ENCODE data around the gene TUBB3. TPM values are rescaled to one million over a fixed set of nuclear protein-coding genes. Genes with fewer than 3 reads are reported as not detected.
"Not testable (repeated sequence)": the region's sequence is repeated elsewhere in the genome, so short reads cannot be mapped to it uniquely, and the experiment has no call there.

The TUBB3 gene
- total RNA-seq, 1 donor from 2014 or later: 6.6 TPM

DNA sequence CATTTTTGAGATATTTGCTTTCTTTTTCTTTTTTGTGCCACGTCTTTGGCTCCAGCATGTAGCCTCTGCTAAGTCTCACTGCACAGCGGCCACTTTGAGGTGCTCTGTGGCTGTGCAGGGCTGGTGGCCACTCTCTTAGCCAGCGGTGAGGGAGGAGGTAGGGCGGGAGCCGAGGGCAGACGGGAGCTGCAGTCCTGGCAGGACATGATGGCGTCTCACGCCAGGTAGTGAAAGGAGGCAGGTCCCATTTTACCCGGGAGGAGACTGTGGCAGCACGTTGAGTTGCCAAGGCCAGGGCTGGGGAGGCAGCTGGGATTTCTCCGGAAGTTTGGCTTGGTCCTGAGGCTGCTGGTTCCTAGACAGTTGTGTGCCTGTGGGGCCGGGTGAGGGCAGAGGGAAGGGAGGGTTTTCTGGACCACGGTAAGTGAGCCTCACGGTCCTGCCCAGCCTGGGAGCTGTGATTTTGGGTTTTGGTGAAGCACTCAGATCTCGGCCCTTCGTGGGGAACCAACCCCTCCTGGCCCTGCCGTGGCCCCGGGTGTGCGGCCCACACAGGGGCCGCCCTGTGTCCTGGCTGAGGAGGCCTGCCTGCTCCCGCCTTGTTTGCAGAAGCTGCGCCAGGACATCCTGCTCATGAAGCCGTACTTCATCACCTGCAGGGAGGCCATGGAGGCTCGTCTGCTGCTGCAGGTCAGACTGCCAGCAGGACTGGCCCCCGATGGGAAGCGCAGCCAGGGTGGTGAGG is 39.8 kb downstream of the TUBB3 start:
- intact Hi-C loops (cut with micrococcal nuclease): no loop called here

DNA sequence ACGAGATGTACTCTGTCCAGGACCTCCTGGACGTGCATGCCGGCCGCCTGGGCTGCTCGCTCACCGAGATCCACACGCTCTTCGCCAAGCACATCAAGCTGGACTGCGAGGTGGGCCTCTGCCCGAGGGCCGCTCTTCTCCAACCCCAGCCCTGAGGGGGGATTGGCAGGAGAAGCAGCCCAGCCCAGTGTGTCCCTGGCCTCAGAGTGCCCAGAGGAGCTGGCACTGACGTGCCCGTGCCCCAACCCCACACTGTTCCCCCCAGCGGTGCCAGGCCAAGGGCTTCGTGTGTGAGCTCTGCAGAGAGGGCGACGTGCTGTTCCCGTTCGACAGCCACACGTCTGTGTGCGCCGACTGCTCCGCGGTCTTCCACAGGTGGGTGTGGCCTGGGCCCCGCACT is 41.1 kb downstream of the TUBB3 start:
- intact Hi-C loops (cut with micrococcal nuclease): no loop called here

DNA sequence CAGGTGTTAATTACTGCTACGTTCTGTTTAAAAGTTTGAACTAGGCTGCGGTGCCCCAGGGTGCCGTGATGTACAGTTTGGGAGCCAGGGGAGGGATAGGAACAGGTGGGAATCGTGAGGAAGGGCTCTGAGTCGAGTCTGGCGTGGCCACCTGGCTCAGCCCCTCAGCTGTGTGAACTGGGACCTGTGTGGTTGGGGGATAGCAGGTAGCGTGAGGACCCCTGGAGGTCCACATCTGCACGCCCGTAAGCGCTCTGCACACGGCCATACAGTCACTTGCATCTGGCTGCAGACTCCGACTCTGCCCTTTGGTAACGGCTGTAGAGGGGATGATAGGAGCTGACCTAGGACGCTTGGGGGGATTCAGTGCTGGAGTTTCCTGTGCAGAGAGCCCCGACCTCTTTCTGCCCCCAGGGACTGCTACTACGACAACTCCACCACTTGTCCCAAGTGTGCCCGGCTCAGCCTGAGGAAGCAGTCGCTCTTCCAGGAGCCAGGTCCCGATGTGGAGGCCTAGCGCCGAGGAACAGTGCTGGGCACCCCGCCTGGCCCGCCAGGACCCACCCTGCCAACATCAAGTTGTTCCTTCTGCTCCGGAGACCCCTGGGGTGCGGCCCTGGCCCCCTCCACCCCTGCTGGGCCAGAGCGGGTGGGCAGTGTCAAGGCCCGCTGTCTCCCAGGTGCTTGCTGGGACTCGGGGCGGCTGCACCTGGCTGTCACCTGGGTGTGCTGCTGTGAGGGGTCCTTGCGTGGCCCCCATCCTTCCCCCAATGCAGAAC is 42.5 kb downstream of the TUBB3 start:
- intact Hi-C loops (cut with micrococcal nuclease): no loop called here

DNA sequence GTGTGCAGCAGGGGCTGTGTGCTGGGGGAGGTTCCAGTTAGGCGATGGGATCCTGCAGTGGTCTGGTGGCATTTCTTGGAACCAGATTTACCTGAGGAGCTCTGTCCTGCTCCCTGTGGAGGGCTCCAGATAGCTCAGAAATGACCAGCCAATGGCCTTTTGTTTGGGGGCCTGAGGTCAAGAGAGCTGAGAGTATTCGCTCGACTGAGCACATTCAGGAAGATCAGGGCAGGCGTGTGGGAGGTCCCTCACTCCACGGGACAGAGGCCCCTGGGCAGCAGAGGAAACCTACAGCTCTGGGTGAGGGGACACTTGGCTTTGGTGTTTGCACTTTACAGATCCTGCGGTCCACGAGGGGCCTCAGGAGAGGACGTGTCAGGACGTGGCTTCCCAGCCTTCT is 43.6 kb downstream of the TUBB3 start:
- intact Hi-C loops (cut with micrococcal nuclease): no loop called here

DNA sequence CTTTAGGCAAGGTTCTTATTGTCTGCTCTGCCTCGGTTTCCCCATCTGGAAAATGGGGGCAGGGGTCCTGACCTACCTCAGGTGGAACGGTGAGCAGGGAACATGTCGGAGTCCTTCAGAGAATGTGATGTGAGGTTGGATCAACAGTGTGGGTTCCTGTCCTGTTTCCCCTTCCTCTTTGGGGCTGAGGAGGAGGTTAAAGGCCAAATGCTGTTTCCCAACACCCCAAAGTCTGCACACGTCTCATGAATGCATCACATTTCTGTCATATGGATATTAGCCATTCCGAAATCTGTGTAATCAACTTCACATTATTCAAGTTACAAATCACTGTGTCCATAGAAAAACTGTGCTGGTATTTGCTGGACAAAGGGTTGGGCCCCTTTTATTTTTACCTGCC is 44.3 kb downstream of the TUBB3 start:
- intact Hi-C loops (cut with micrococcal nuclease): not testable (repeated sequence)

- intact Hi-C loops (cut with micrococcal nuclease): not testable (repeated sequence)
Observed at GRCh38 chr16:89968074-89968473, 44.9 kb downstream of the TUBB3 start.

DNA sequence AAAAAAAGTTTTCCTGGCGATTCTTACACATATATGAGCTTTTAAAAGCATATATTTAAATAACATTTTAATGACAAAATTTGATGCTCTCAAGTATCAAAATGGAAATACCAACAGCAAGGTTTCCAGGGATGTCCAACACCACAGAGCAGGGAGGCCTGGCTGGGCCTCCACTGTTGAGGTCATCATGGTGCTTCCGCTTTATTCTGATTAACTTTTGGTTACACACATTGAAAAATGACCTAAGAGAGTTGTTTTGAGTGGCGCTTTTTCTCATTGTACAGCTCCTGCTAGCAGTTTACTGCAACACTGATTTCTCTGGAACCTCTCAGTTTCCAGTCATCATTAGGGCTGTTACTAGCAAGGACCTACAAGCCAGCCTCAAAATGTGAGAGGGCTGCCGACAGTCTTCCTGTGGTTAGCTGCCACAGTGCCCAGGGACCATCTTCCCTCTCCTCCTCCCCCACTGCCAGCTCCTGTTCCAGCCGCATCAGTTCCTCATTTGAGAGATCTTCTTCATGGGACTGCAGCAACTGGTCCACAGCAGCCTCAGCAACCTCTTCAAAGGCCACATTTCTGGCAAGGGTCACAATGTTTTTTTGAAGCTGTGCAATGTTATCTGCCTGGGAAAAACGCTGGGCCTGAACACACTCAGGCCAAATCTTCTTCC is 46.7 kb downstream of the TUBB3 start:
- intact Hi-C loops (cut with micrococcal nuclease): loop anchor here (5.0 kb wide), 1 partner anchor 1398 kb away; the partner anchor contains the start of gene ZC3H18

GRCh38 chr16:89971495-89972243 is 48.5 kb downstream of the TUBB3 start:
- intact Hi-C loops (cut with micrococcal nuclease): loop anchor here (1.0 to 5.0 kb wide), 7 partner anchors 23 to 1399 kb away; partner anchors contain the start of genes DBNDD1, DEF8, PRDM7 and ZC3H18

- intact Hi-C loops (cut with micrococcal nuclease): loop anchor here (1.0 to 5.0 kb wide), 8 partner anchors 24 to 1400 kb away; partner anchors contain the start of genes DBNDD1, DEF8, PRDM7 and ZC3H18
Observed at GRCh38 chr16:89972244-89973234, 49.4 kb downstream of the TUBB3 start.

DNA sequence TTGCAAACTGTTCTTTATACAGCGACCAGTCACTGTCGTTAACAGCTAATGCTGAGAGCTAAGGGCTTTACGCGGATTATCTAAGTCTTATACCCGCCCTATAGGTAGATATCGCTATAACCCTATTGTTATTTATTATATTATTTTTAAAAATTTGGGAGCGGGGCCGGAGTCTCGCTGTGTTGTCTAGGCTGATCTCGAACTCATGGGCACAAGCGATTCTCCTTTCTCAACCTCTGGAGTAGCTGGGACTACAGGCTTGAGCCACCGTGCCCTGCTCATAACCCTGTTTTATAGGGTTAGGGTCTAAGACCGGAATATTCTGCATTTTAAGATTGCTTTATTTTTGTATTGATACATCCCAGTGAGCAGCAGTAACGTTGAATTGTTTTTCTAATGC is 50.1 kb downstream of the TUBB3 start:
- intact Hi-C loops (cut with micrococcal nuclease): loop anchor here (1.0 to 5.0 kb wide), 5 partner anchors 46 to 1401 kb away; partner anchors contain the start of genes DBNDD1, PRDM7 and ZC3H18

- intact Hi-C loops (cut with micrococcal nuclease): loop anchor here (1.0 to 5.0 kb wide), 5 partner anchors 45 to 1401 kb away; partner anchors contain the start of genes DBNDD1, PRDM7 and ZC3H18
Observed at GRCh38 chr16:89973654-89974335, 50.7 kb downstream of the TUBB3 start.

DNA sequence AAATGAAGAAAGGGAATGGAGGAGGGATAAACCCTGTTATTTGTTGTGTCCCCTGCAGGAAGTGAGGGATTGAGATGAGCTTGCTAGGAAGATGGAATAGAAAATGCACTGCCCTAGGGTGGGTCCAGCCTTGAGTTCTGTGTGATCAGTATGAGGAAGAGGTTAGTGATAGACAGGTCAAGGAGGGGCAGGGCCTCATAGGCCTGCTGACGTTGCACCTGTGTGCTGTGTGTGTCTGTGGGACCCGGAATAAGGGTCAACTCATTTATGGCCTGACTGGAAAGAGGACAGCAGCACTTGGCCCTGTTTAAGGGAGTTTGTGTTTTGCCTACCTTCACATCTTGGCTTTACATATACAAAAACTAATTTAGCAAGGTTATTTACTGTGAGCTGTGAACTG is 51.7 kb downstream of the TUBB3 start:
- intact Hi-C loops (cut with micrococcal nuclease): loop anchor here (5.0 kb wide), 1 partner anchor 1403 kb away; the partner anchor contains the start of gene ZC3H18

GRCh38 chr16:89981414-89981813 is 58.3 kb downstream of the TUBB3 start:
- intact Hi-C loops (cut with micrococcal nuclease): no loop called here

- intact Hi-C loops (cut with micrococcal nuclease): no loop called here
Observed at GRCh38 chr16:89982318-89982717, 59.2 kb downstream of the TUBB3 start.

DNA sequence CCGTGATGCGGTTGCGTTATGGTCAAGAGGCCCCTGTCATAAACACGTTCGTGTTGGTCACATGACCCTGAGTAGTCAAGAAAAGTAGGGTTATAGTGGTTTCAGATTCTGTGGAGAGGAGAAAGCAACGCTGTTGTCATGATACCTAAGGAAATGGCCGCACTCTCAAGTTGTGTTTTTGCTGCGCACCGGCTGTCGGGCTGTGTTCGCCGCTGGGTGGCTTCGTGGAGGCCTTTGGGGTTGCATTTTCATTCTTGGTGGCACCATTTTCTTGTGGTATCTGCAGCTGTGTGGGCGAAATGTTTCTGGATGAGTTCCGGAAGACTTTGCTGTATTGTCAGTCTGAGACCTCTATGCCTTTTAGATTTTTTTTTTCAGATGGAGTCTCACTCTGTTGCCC is 60.4 kb downstream of the TUBB3 start:
- intact Hi-C loops (cut with micrococcal nuclease): no loop called here

DNA sequence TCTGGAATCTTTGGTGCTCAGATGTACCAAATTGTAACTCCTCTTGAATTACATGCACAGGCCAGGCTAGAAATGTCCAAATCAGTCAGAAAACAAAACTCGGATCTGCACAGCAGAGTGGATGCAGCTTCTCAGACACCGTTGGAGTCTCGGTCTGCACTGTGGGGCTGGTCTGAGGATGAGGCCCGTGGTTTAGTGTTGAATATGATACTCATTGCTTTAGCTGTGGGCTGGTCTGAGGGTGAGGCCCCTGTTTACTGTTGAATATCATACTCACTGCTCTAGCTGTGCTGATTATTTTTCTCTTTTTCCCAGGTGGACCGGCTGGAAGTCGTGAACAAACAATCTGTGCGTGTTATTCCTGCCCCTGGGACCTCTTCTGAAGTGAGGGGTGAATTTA is 61.1 kb downstream of the TUBB3 start:
- intact Hi-C loops (cut with micrococcal nuclease): no loop called here

DNA sequence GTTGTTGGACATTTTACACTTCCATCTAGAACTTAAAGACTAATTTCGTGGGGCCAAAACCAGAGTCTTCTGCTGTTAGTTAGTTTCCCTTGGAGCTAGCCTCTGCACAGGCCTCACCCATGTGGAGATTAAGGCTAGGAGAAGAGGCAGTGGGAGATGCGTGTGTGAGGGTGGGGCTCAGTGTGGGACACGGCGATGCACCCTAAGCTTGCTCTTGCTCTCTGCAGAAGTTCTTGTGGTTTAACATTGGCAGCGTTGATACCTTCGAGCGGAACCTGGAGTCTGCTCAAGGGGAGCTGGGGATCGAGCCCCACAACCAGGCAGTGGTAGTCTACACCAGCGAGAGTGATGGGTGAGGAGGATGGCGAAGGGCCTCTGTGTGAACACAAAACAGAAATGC is 62.1 kb downstream of the TUBB3 start:
- intact Hi-C loops (cut with micrococcal nuclease): no loop called here

All from T-helper 1 cell treated with Interleukin-12 subunit alpha and Interleukin-12 subunit beta and Interleukin-4 antibody, amounts not matched to agents 30 ng/mL and 1 ng/mL, for 36 hours (primary cell).